Measurements from ENCODE around the gene CCT7.

DNA sequence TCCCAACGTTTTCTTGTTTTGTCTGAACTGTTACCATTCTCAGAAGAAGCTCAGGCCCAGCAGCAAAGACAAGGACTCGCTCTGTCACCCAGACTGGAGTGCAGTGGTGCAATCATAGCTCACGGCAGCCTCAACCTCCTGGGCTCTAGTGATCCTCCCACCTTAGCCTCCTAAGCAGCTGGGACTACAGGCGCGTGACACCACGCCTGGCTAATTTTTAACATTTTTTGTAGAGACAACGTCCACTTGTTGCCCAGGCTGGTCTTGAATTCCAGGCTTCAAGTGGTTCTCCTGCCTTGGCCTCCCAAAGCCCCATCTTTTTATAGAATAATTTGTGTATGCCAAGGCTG is 22.0 kb upstream of the CCT7 start:
- TF ChIP-seq POLR2A (IDR thresholded peaks at IDR 0.05) (no peak), EP300 (IDR thresholded peaks at IDR 0.05) (no peak)
- TF ChIP-seq, protein P1, sequence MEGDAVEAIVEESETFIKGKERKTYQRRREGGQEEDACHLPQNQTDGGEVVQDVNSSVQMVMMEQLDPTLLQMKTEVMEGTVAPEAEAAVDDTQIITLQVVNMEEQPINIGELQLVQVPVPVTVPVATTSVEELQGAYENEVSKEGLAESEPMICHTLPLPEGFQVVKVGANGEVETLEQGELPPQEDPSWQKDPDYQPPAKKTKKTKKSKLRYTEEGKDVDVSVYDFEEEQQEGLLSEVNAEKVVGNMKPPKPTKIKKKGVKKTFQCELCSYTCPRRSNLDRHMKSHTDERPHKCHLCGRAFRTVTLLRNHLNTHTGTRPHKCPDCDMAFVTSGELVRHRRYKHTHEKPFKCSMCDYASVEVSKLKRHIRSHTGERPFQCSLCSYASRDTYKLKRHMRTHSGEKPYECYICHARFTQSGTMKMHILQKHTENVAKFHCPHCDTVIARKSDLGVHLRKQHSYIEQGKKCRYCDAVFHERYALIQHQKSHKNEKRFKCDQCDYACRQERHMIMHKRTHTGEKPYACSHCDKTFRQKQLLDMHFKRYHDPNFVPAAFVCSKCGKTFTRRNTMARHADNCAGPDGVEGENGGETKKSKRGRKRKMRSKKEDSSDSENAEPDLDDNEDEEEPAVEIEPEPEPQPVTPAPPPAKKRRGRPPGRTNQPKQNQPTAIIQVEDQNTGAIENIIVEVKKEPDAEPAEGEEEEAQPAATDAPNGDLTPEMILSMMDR (IDR thresholded peaks at IDR 0.05), result no peak
